GM12874 (cell line): Measurements from ENCODE around the gene CEP72.

Source experiments
- TF ChIP-seq, protein P1 (sequence below): IDR thresholded peaks from 2 replicates; pipeline ENCODE4 v1.5.1; 2011; ENCODE audit warnings: low read depth, mild to moderate bottlenecking, control low read depth, low read length, moderate library complexity; ENCODE audit not compliant: insufficient read depth

The CEP72 gene

DNA sequence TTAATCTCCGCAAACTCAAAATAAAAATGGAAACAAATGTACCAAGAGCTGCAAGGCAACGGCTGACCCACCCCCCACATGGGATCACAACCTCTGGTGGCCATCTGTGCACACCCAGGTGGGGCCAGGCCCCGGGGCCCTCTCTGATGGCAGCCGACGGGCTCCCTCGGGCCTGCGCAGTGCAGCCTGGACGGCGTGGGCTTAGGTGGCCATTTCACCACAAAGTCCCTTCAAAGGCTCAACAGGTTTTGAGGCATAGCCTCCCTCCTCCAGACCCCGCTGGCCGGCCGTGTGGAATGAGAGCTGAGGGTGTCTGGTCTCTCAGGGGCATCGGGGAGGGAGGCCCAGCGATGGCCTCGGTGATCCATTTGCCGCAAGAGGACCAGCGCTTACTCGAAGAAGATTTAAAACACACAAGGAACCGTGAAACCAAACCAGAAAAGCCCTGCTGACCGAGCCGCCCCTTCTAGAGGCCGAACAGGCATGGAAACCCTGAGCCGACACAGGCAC lies 42.7 kb upstream of the CEP72 start:
- TF ChIP-seq, protein P1, sequence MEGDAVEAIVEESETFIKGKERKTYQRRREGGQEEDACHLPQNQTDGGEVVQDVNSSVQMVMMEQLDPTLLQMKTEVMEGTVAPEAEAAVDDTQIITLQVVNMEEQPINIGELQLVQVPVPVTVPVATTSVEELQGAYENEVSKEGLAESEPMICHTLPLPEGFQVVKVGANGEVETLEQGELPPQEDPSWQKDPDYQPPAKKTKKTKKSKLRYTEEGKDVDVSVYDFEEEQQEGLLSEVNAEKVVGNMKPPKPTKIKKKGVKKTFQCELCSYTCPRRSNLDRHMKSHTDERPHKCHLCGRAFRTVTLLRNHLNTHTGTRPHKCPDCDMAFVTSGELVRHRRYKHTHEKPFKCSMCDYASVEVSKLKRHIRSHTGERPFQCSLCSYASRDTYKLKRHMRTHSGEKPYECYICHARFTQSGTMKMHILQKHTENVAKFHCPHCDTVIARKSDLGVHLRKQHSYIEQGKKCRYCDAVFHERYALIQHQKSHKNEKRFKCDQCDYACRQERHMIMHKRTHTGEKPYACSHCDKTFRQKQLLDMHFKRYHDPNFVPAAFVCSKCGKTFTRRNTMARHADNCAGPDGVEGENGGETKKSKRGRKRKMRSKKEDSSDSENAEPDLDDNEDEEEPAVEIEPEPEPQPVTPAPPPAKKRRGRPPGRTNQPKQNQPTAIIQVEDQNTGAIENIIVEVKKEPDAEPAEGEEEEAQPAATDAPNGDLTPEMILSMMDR = no peak

DNA sequence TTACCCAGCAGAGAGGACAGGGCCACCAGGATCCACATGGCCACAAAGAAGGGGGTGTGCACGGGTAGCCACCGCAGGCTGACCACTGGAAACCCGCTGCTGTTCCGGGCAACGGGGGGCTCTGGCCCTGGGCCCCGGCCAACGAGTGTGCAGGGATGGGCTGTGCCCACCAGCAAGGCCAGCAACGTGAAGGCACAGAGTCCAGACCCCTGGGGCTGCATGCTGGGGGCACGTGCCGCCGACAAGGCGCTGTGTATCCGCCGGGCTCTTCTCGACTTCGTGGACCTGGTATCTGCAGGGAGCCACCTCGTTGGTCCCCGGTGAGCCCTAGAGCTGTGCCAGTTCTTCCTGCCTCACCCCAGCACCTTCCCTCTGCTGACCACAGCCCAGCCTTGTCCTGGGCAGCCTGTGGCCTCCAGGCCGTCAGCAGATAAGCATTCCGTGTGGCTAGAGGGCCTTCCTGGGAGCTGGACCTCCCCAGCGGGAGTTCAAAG lies 42.2 kb upstream of the CEP72 start:
- TF ChIP-seq, protein P1 = no peak

DNA sequence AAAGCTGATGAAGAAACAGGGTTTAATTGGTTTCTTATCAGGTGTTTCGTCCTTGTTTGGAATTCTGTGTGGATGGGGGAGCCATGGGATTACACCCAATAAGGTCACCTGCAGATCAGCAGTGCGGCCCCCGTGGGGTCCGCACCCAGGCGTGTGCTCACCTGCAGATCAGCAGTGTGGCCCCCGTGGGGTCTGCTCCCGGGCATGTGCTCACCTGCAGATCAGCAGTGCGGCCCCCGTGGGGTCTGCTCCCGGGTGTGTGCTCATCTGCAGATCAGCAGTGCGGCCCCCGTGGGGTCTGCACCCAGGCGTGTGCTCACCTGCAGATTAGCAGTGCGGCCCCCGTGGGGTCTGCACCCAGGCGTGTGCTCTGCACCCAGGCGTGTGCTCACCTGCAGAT lies 41.7 kb upstream of the CEP72 start:
- TF ChIP-seq, protein P1 = no peak

DNA sequence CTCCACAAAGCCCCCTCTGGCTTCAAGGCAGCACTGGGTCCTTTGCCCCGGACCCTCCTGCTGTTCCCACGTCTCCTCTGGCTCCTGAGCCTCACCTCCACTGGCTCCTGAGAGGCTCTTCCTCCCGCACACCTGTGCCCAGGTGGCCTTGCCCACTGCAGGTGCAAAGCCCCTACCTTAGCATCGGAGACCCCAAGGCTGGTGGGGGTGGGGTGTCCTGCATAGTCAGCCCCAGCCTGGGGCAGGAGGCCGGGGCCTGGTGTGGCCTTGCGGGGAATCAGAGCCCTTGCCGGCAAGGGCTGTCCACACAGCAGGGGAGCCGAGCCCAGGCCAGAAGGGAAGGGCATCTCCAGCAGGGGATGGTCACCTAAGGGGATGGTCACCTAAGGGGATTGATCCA lies 41.3 kb upstream of the CEP72 start:
- TF ChIP-seq, protein P1 = no peak

DNA sequence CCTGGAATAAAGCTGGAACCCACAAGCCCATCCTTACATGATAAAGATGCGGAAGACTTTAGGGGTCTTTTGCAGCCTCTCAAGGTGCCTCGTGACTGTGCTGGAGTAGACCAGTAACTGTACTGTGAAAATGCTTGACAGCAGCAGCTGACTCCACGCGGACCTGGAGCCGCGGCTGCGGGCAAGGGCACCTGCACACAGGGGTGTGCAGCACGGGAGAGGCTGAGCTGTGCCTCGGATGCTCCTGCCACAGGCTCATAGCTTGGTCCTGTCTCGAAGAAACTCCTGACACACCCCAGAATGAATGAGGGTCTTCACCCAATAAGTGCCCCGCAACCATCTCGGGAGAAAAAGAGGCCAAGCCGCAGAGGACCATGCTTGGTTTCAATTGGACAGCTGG lies 40.3 kb upstream of the CEP72 start:
- TF ChIP-seq, protein P1 = no peak

DNA sequence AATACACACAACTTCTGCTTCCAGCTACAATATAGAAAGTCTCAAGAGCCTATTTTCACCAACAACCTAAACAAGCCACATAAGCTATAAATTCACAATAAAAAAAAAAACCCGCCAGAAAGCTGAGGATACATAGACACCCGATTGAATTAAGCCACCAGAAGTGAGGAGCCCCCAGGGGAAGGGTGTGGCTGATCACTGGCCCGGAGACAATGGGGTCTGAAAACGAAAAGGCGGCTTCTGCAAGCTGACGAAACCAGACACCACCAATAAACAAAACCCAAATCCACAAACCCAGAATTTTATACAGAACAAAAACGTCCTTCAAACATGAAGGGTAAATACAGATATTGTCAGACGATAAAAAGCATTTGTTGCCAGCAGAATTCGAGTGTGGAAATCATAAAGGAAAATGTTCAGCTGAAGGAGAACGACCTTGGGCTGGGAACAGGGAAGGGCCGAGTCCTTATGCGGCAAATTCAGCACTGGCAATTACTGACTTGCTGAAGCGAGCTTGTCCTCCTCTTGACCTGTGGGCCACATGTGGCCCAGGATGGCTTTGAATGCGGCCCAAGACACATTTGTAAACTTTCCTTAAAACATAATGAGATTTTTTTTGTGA lies 39.6 kb upstream of the CEP72 start:
- TF ChIP-seq, protein P1 = no peak

DNA sequence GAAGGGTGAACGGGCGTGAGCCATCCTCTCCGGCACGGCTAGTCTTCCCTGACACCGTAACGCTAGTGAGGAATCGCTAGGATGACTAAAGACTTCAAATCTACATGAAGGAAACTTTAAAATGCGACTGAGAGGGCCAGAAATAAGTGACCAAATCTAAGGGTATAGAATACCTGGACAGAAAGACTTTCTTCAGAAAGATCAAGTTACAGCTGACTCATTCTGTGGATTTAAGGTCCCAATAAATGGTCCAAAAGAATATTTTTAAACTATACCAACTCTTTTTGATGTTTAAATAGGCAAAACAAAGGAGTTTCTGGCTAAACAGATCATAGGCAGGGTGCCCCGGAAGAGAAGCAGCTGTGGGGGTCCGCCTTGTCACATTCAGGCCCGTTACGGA lies 38.9 kb upstream of the CEP72 start:
- TF ChIP-seq, protein P1 = no peak
